ENCODE data around the gene SLIT2. TPM values are rescaled to one million over a fixed set of nuclear protein-coding genes. Genes with fewer than 3 reads are reported as not detected.

Gene SLIT2
- polyA plus RNA-seq, 1 donor from 2014 or later, result 26.4 TPM

- Histone ChIP-seq H3K4me3 (ENCODE audit: low read length) (no peak overlapping the region), H3K27me3 (ENCODE audit: insufficient read depth, low read depth, low read length) (no peaks in the 10 kb centered on the region), H3K9ac (ENCODE audit: low read length) (no peak overlapping the region), H3K9me2 (ENCODE audit: insufficient read depth, low read length) (no peaks in the 10 kb centered on the region), H3F3A (ENCODE audit: insufficient read depth, low read length, poor library complexity, severe bottlenecking) (no peaks in the 10 kb centered on the region), H3K27ac (ENCODE audit: low read length) (no peak overlapping the region), H3K36me3 (ENCODE audit: insufficient read depth, low read length) (no peaks in the 10 kb centered on the region), H3K9me3 (ENCODE audit: low read length) (no peaks in the 10 kb centered on the region), H3K4me2 (ENCODE audit: low read length) (no peak overlapping the region), H2AFZ (ENCODE audit: low read depth, low read length) (no peak overlapping the region), H4K20me1 (ENCODE audit: insufficient read depth) (no peaks in the 10 kb centered on the region), H3K79me2 (replicated peaks; ENCODE audit: insufficient read depth, low read length) (no peaks in the 10 kb centered on the region)
- no peak for TF ChIP-seq EZH2 (IDR thresholded peaks at IDR 0.05; ENCODE audit: borderline replicate concordance, insufficient read depth, low read length, poor library complexity, severe bottlenecking)
- TF ChIP-seq TAF1 (IDR thresholded peaks at IDR 0.05; ENCODE audit: low read depth), result no peak
- no peak for TF ChIP-seq MXI1 (conservative IDR thresholded peaks at IDR 0.05; ENCODE audit: poor library complexity, severe bottlenecking)
- TF ChIP-seq, protein P1, sequence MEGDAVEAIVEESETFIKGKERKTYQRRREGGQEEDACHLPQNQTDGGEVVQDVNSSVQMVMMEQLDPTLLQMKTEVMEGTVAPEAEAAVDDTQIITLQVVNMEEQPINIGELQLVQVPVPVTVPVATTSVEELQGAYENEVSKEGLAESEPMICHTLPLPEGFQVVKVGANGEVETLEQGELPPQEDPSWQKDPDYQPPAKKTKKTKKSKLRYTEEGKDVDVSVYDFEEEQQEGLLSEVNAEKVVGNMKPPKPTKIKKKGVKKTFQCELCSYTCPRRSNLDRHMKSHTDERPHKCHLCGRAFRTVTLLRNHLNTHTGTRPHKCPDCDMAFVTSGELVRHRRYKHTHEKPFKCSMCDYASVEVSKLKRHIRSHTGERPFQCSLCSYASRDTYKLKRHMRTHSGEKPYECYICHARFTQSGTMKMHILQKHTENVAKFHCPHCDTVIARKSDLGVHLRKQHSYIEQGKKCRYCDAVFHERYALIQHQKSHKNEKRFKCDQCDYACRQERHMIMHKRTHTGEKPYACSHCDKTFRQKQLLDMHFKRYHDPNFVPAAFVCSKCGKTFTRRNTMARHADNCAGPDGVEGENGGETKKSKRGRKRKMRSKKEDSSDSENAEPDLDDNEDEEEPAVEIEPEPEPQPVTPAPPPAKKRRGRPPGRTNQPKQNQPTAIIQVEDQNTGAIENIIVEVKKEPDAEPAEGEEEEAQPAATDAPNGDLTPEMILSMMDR (IDR thresholded peaks at IDR 0.05; ENCODE audit: poor library complexity, severe bottlenecking), result no peak
- TF ChIP-seq POLR2AphosphoS5 (IDR thresholded peaks at IDR 0.05), result no peak
- TF ChIP-seq SMC3 (conservative IDR thresholded peaks at IDR 0.05; ENCODE audit: poor library complexity), result no peak
- no peak for TF ChIP-seq RAD21 (conservative IDR thresholded peaks at IDR 0.05)
- no peak for TF ChIP-seq EP300 (conservative IDR thresholded peaks at IDR 0.05; ENCODE audit: poor library complexity, severe bottlenecking)
- TF ChIP-seq REST (IDR thresholded peaks at IDR 0.05; ENCODE audit: borderline replicate concordance), result no peak
Measured at GRCh38 chr4:20298986-20299385, 47.3 kb downstream of the SLIT2 start.

GRCh38 chr4:20299515-20299914, 47.8 kb downstream of the SLIT2 start:
- Histone ChIP-seq H3K27me3 (ENCODE audit: insufficient read depth, low read depth, low read length) (no peaks in the 10 kb centered on the region), H3K9me2 (ENCODE audit: insufficient read depth, low read length) (no peaks in the 10 kb centered on the region), H3K4me3 (ENCODE audit: low read length) (no peak overlapping the region), H3K9me3 (ENCODE audit: low read length) (no peaks in the 10 kb centered on the region), H3K79me2 (replicated peaks; ENCODE audit: insufficient read depth, low read length) (no peaks in the 10 kb centered on the region), H3K36me3 (ENCODE audit: insufficient read depth, low read length) (no peaks in the 10 kb centered on the region), H4K20me1 (ENCODE audit: insufficient read depth) (no peaks in the 10 kb centered on the region), H2AFZ (ENCODE audit: low read depth, low read length) (no peak overlapping the region), H3K27ac (ENCODE audit: low read length) (no peak overlapping the region), H3F3A (ENCODE audit: insufficient read depth, low read length, poor library complexity, severe bottlenecking) (no peaks in the 10 kb centered on the region), H3K4me2 (ENCODE audit: low read length) (no peak overlapping the region), H3K9ac (ENCODE audit: low read length) (no peak overlapping the region)
- TF ChIP-seq EZH2 (IDR thresholded peaks at IDR 0.05; ENCODE audit: borderline replicate concordance, insufficient read depth, low read length, poor library complexity, severe bottlenecking), result no peak
- no peak for TF ChIP-seq MXI1 (conservative IDR thresholded peaks at IDR 0.05; ENCODE audit: poor library complexity, severe bottlenecking)
- no peak for TF ChIP-seq EP300 (conservative IDR thresholded peaks at IDR 0.05; ENCODE audit: poor library complexity, severe bottlenecking)
- peak; percentile 10 for TF ChIP-seq RAD21 (conservative IDR thresholded peaks at IDR 0.05)
- no peak for TF ChIP-seq TAF1 (IDR thresholded peaks at IDR 0.05; ENCODE audit: low read depth)
